Measurements from ENCODE around the gene CABYR.

The CABYR gene

GRCh38 chr18:24138789-24139616 lies at the start of gene CABYR:
CABYR (plus strand) TSS chr18:24139062; CDS start chr18:24143115, 4,053 bp downstream.
- peak; percentile 77 for DNase-seq

GRCh38 chr18:24089076-24089475 lies 49.8 kb upstream of the CABYR start:
- no peak for DNase-seq

GRCh38 chr18:24089515-24090337 lies 49.1 kb upstream of the CABYR start:
- DNase-seq = no peak

DNA sequence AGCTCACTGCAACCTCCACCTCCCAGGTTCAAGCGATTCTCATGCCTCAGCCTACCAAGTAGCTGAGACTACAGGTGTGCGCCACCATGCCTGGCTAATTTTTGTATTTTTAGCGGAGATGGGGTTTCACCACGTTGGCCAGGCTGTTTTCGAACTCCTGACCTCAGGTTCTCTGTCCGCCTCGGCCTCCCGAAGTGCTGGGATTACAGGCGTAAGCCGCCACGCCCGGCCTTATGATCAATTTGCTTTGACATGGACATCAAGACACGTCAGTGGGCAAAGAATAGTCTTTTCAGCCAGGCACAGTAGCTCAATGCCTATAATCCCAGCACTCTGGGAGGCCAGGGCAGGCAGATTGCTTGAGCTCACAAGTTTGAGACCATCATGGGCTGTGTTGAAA lies 48.0 kb upstream of the CABYR start:
- DNase-seq = no peak

GRCh38 chr18:24094561-24094960 lies 44.3 kb upstream of the CABYR start:
- no peak for DNase-seq

- no peak for DNase-seq
These were observed 42.9 kb upstream of the CABYR start for GRCh38 chr18:24095976-24096375.

- DNase-seq = no peak
These were observed 35.4 kb upstream of the CABYR start for GRCh38 chr18:24103320-24104021.

GRCh38 chr18:24104486-24104885 lies 34.4 kb upstream of the CABYR start:
- no peak for DNase-seq

- no peak for DNase-seq
These were observed 30.2 kb upstream of the CABYR start for GRCh38 chr18:24108641-24109040.

GRCh38 chr18:24111936-24112335 lies 26.9 kb upstream of the CABYR start:
- DNase-seq = no peak

DNA sequence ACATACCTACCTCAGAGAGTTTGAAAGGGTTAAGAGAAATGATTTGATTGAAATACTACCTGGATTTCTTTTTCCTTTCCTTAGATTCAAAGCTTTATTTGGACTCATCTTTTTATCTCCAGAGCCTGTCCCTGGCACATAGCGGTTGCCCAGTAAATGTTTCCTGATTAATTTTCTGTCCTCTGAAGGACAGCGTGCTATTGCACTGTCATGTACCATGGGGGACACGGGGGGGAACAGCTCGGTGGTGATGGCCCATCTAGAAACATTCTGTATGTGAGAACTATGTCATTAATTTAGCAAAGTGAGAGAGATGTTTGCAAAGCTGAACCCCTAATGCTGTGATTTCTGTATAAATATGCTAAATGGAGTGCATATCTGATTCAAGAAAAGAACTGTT lies 26.4 kb upstream of the CABYR start:
- no peak for DNase-seq

- DNase-seq = no peak
These were observed 25.8 kb upstream of the CABYR start for GRCh38 chr18:24112874-24113615.

DNA sequence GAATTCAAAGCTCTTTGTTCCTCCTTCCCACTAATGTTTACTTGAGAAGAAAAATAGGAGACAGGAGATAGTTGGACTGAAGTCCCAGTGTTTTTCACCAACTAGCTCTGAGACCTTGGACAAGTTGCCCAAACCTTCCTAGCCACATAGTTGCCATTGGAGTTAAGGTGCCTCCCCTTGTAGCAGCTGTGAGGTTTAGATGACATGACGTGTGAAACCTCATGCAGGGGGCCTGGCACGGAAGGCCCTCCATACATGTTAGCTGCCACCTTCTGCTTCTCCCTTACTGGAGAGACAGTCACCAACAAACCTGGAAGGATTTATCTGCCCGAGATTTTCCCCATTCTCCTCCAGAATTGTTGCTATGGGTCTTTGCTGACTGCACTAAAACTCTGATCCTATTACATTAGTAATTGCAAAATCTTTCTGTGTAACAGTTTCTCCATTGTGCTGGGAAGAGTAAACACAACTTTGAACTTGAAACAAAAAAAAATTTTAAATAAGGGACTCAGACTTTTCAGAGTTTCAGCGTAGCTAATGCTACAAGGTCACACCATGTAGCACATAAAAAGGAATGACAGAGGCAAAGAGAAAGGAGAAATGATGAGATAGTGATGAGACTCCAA lies 23.8 kb upstream of the CABYR start:
- no peak for DNase-seq

- DNase-seq = no peak
These were observed 23.2 kb upstream of the CABYR start for GRCh38 chr18:24115628-24116027.

GRCh38 chr18:24118750-24119577 lies 19.9 kb upstream of the CABYR start:
- peak; percentile 78 for DNase-seq

DNA sequence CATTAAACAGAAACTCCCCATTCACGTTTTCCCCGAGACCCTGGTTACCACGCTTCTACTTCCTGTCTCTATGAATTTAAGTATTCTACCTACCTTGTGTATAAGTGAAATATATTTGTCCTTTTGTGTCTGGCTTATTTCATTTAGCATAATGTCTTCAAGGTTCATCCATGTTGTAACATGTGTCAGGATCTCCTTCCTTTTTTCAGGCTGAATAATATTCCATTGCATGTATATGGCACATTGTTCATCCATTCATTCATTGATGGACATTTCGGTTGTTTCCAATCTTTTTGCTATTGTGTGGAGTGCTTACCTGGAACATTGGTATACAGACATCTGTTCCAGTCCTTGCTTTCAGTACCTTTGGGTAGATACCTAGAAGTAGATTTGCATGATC lies 18.2 kb upstream of the CABYR start:
- DNase-seq = no peak

DNA sequence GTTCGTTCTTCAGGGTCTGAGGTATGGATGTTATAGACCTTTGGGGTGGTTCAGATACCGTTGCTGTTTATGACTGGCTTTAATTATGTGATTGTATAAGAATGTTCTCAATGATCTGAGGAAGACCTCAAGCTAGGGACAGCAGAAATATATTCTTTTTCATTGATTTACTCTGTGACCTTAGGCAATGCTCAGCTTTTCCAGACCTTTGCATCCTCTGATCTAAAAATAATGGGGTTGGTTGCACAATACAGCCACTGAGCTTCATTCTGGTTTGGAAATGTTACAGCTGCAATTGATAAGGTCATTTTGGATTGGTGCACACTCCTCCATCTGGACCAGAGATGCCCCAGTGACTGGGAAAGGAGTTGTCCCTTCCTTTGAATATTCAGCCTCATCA lies 17.2 kb upstream of the CABYR start:
- no peak for DNase-seq

- DNase-seq = no peak
These were observed 12.5 kb upstream of the CABYR start for GRCh38 chr18:24126155-24126961.

DNA sequence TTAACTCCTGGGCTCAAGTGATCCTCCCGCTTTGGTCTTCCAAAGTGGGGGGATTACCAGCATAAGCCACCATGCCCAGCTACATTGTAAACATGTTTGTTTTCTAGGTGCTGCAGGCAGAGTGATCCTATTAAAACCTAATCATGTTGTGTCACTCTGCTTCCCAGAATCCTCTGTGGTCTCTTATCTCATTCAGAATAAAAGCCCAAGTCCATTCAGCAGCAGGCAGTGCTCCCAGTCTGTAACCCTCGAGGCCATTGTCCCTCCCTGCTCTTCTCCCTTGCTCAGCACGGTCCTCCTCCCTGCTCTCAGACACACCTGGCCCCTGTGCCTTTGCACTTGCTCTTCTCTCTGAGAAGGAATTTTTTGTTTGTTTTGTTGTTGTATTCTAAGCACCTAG lies 11.1 kb upstream of the CABYR start:
- no peak for DNase-seq

GRCh38 chr18:24128700-24129099 lies 10.2 kb upstream of the CABYR start:
- DNase-seq = no peak
